Psoas muscle (tissue), 8 donors: ENCODE measurements around the gene DRD4. TPM values are rescaled to one million over a fixed set of nuclear protein-coding genes. Genes with fewer than 3 reads are reported as not detected.

ENCODE experiments used
- ATAC-seq, 4 donors: fragments of 200-7000 bp; cut with Tn5 transposase; one replicate each; pipeline ENCODE4 v1.9.1; 2020; ENCODE audit warnings: moderate library complexity in 3 of 4, mild to moderate bottlenecking in 2 of 4
- DNase-seq, 2 donors: peaks; one replicate each; pipeline ENCODE4 v3.0.0-alpha.2; 2020
- H3K27ac ChIP-seq: fragments of 200-600 bp; one replicate; pipeline ENCODE4 v1.8.0; 2022
- H3K27me3 ChIP-seq, 3 donors: fragments of 200-600 bp in 1 of 3; one replicate each; pipeline versions ENCODE4 v1.6.1 to v1.8.0; 2013 to 2022; ENCODE audit warnings: low read length in 2 of 3, mild to moderate bottlenecking in 2 of 3, moderate library complexity in 1 of 3; ENCODE audit not compliant: insufficient read depth in 3 of 3
- H3K36me3 ChIP-seq, 2 donors: fragments of 200-600 bp in 1 of 2; one replicate each; pipeline versions ENCODE4 v1.6.1 to v1.8.0; 2013 to 2022; ENCODE audit warnings: low read depth in 1 of 2, mild to moderate bottlenecking in 1 of 2, moderate library complexity in 1 of 2; ENCODE audit not compliant: insufficient read depth in 1 of 2
- H3K4me1 ChIP-seq: fragments of 200-600 bp; one replicate; pipeline ENCODE4 v1.8.0; 2022
- H3K4me3 ChIP-seq: fragments of 200-600 bp; one replicate; pipeline ENCODE4 v1.8.0; 2022; ENCODE audit warnings: mild to moderate bottlenecking
- H3K9me3 ChIP-seq: fragments of 200-600 bp; one replicate; pipeline ENCODE4 v1.8.0; 2022
- CTCF ChIP-seq: fragments of 200-600 bp; IDR thresholded peaks from one replicate; pipeline ENCODE4 v1.8.0; 2022; ENCODE audit warnings: antibody characterized with exemption
- WGBS, 3 donors: extraction: QIAGEN DNeasy Blood & Tissue Kit; methylation state at CpG; one replicate each; pipeline versions ENCODE4 v1.1.6 to v1.1.7; 2013; 5-methylcytosine and 5-hydroxymethylcytosine counted together
- intact Hi-C, 2 donors: fragments of 100-400 bp; cut with DNase I; formaldehyde crosslinking; loops; one replicate each; pipeline versions ENCODE4 v1.11.0 to v1.14.2; 2022
- polyA plus RNA-seq, 3 donors: library from polyadenylated mRNA; stranded (reverse); fragments of 200-250 nt; gene quantifications; one replicate each; pipeline ENCODE4 v1.2.3, GENCODE V29; 2013
- total RNA-seq, 4 donors: library from RNA; stranded (reverse); fragmentation: NEBNext Ultra II Directional in 2 of 4; extraction: Animal tissue kit (Norgen Biotek cat#: 25700) in 2 of 4; gene quantifications; one replicate each; pipeline versions ENCODE4 v1.2.1 to v1.2.4, GENCODE V29; 2021 to 2023
- donor health status: healthy with polysubstance abuse.
- donor health status: DM: no; HTN: no; CAD: no; lungs with moderate emphysema.
- donor health status: Bipolar disorder and iron deficiency.
- donor health status: healthy.
- donor health status: DM: yes; HTN: yes; CAD: no.
- donor health status: DM: no; HTN: no; CAD: no.
- donor health status: DM: no; HTN: no; CAD: no.
- donor health status: DM: yes; HTN: yes; CAD: no.

Gene DRD4
- total and polyA plus RNA-seq, 7 donors, result 0.14 to 1.2 (median 0.55) TPM; not detected in 2

GRCh38 chr11:640021-640706 lies 3.1 kb downstream of the DRD4 start:
- Histone ChIP-seq H3K36me3 (peaks cover 0 to 21% of the 10 kb centered on the region in 2 donors), H3K27me3 (peaks cover 0 to 20% (median 18%) of the 10 kb centered on the region in 3 donors), H3K4me3 (no peak overlapping the region), H3K27ac (no peak overlapping the region), H3K9me3 (no peaks in the 10 kb centered on the region), H3K4me1 (peaks cover 4% of the 10 kb centered on the region)
- WGBS, 3 donors, result 36 to 61% (median 41%) methylated on average over 31 to 68 of the region's 69 CpGs
- DNase-seq (no peak), ATAC-seq (no peak)
- intact Hi-C loops, result no loop called here
- no peak for TF ChIP-seq CTCF

- intact Hi-C loops, result no loop called here
- ATAC-seq (no peak), DNase-seq (no peak)
- no peak for TF ChIP-seq CTCF
- 90 to 94% (median 91%) methylated on average over 18 to 19 of the region's 19 CpGs for WGBS, 3 donors
- Histone ChIP-seq H3K4me3 (no peak overlapping the region), H3K9me3 (no peaks in the 10 kb centered on the region), H3K27ac (no peak overlapping the region), H3K36me3 (peaks cover 0 to 35% of the 10 kb centered on the region in 2 donors), H3K27me3 (peaks cover 0 to 17% (median 13%) of the 10 kb centered on the region in 3 donors), H3K4me1 (peaks cover 2% of the 10 kb centered on the region)
Measured at GRCh38 chr11:641806-642370, 4.8 kb downstream of the DRD4 start.

- Histone ChIP-seq H3K9me3 (no peaks in the 10 kb centered on the region), H3K27me3 (peaks cover 0 to 10% (median 6%) of the 10 kb centered on the region in 3 donors), H3K4me1 (no peaks in the 10 kb centered on the region), H3K36me3 (peaks cover 0 to 35% of the 10 kb centered on the region in 2 donors), H3K27ac (no peak overlapping the region), H3K4me3 (no peak overlapping the region)
- DNase-seq (no peak), ATAC-seq (no peak)
- TF ChIP-seq CTCF, result no peak
- intact Hi-C loops, result no loop called here
- 90 to 97% (median 95%) methylated on average over 9 of the region's 9 CpGs for WGBS, 3 donors
Measured at GRCh38 chr11:643366-643765, 6.3 kb downstream of the DRD4 start.

- Histone ChIP-seq H3K27me3 (peaks cover 0 to 3% (median 2%) of the 10 kb centered on the region in 3 donors), H3K27ac (no peak overlapping the region), H3K4me1 (no peaks in the 10 kb centered on the region), H3K36me3 (peaks cover 0 to 35% of the 10 kb centered on the region in 2 donors), H3K9me3 (no peaks in the 10 kb centered on the region), H3K4me3 (no peak overlapping the region)
- intact Hi-C loops, result no loop called here
- DNase-seq (no peak), ATAC-seq (no peak)
- no peak for TF ChIP-seq CTCF
- WGBS, 3 donors, result 86 to 89% (median 86%) methylated on average over 46 to 50 of the region's 50 CpGs
Measured at GRCh38 chr11:643849-644738, 7.0 kb downstream of the DRD4 start.
